Prostate gland (tissue), 2 donors: ENCODE measurements around the gene EDEM3.

Source experiments
- POLR2AphosphoS5 ChIP-seq: sonication (generic); formaldehyde crosslinking; IDR thresholded peaks from one replicate; pipeline ENCODE4 v1.6.1; 2017; ENCODE audit warnings: antibody characterized with exemption
- TF ChIP-seq, protein P1 (sequence below), 4 experiments: fragments of 200-600 bp in 2 of 4; fragments of 450-650 bp in 2 of 4; sonication (generic) in 2 of 4; IDR thresholded peaks; 1 replicate in 3 of 4; 2 replicates in 1 of 4; pipeline ENCODE4 v1.5.1; 2016 to 2019; ENCODE audit warnings: antibody characterized with exemption in 4 of 4, mild to moderate bottlenecking in 2 of 4, moderate library complexity in 2 of 4

DNA sequence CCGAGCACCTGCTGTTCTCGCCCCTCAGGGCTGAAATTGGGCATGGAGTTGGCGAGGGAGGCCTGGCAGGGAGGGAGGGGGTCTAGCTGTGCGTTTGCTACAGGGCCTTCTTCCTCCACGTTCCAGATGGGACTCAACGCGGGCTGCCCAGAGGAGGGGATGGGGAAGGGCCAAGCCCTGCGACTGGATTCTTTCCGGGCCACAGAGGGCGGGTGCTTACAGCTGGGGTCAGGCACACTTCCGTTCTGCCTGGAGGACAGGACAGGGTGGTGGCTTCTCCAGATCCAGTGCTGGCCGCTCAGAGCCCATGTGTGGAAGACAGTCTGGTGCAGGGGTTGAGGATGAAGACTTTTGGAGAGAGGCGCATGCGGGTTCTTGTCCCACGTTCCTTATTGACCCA is 90.0 kb downstream of the EDEM3 start:
- TF ChIP-seq, protein P1, sequence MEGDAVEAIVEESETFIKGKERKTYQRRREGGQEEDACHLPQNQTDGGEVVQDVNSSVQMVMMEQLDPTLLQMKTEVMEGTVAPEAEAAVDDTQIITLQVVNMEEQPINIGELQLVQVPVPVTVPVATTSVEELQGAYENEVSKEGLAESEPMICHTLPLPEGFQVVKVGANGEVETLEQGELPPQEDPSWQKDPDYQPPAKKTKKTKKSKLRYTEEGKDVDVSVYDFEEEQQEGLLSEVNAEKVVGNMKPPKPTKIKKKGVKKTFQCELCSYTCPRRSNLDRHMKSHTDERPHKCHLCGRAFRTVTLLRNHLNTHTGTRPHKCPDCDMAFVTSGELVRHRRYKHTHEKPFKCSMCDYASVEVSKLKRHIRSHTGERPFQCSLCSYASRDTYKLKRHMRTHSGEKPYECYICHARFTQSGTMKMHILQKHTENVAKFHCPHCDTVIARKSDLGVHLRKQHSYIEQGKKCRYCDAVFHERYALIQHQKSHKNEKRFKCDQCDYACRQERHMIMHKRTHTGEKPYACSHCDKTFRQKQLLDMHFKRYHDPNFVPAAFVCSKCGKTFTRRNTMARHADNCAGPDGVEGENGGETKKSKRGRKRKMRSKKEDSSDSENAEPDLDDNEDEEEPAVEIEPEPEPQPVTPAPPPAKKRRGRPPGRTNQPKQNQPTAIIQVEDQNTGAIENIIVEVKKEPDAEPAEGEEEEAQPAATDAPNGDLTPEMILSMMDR (IDR thresholded peaks at IDR 0.05) = no peak
- TF ChIP-seq POLR2AphosphoS5 = no peak
